Endothelial cell of umbilical vein (primary cell): ENCODE data around the gene SLC27A4. TPM values are rescaled to one million over a fixed set of nuclear protein-coding genes. Genes with fewer than 3 reads are reported as not detected.

Experiments used
- BruUV-seq: library from RNA; stranded (reverse); fragments of 400-500 nt; replicated peaks from 2 replicates; lab custom pipeline; 2021; lab: Mats Ljungman, UMichigan
- CTCF ChIA-PET: fragments of 300-600, 350-600 bp; sonication (Branson Sonifier 250); formaldehyde crosslinking; loops from one replicate; lab custom pipeline; 2021; ENCODE audit warnings: antibody characterized with exemption, inconsistent platforms; lab: Charles Lee
- POLR2A ChIA-PET: fragments of 300-600, 350-600 bp; sonication (Branson Sonifier 250); formaldehyde crosslinking; loops from one replicate; lab custom pipeline; 2021; ENCODE audit warnings: antibody characterized with exemption, inconsistent platforms; lab: Charles Lee
- DNase-seq: peaks from one replicate; pipeline ENCODE4 v3.0.0-alpha.2; 2011; ENCODE audit warnings: low read depth, low spot score
- FAIRE-seq: peaks from 2 replicates; lab custom pipeline; 2011; peaks lifted over from hg19 to GRCh38; lab: Jason Lieb, UNC
- H2AFZ ChIP-seq: 2 replicates; pipeline ENCODE4 v1.6.0; 2012; ENCODE audit warnings: low read depth, low read length, control low read depth, inconsistent platforms
- H3K27ac ChIP-seq: 2 replicates; pipeline ENCODE4 v1.5.1; 2011; ENCODE audit warnings: low read depth, mild to moderate bottlenecking, control low read depth, low read length, moderate library complexity; ENCODE audit not compliant: insufficient read depth
- H3K27me3 ChIP-seq, 2 experiments: 2 replicates each; pipeline versions ENCODE4 v1.6.0 to v1.6.1; 2011; ENCODE audit warnings: low read length in 2 of 2, mixed read lengths in 1 of 2; ENCODE audit not compliant: control insufficient read depth in 2 of 2, insufficient read depth in 2 of 2
- H3K36me3 ChIP-seq, 2 experiments: 2 replicates in 1 of 2; 3 replicates in 1 of 2; pipeline ENCODE4 v1.5.1; 2011; ENCODE audit warnings: low read length in 2 of 2, mild to moderate bottlenecking in 1 of 2, moderate library complexity in 1 of 2; ENCODE audit not compliant: control insufficient read depth in 2 of 2, insufficient read depth in 2 of 2; ENCODE audit errors: extremely low read depth in 1 of 2
- H3K4me1 ChIP-seq: 3 replicates; pipeline ENCODE4 v1.5.1; 2011; ENCODE audit warnings: mild to moderate bottlenecking, low read length; ENCODE audit not compliant: control insufficient read depth, insufficient read depth; ENCODE audit errors: extremely low read depth
- H3K4me2 ChIP-seq: 2 replicates; pipeline ENCODE4 v1.6.1; 2011; ENCODE audit warnings: low read length, control low read depth, mixed read lengths; ENCODE audit not compliant: insufficient read depth
- H3K4me3 ChIP-seq, 3 experiments: fragments of 200-600 bp in 1 of 3; sonication (generic), shearing (Covaris generic) in 1 of 3; replicated peaks in 1 of 3; 2 replicates each; pipeline ENCODE4 v1.5.1; 2011 to 2016; ENCODE audit warnings: control low read depth in 3 of 3, low read length in 3 of 3, mild to moderate bottlenecking in 2 of 3, inconsistent platforms in 1 of 3, low read depth in 1 of 3, moderate library complexity in 1 of 3; ENCODE audit not compliant: insufficient read depth in 1 of 3
- H3K79me2 ChIP-seq: 2 replicates; pipeline ENCODE4 v1.6.0; 2012; ENCODE audit warnings: low read length, inconsistent platforms; ENCODE audit not compliant: control insufficient read depth, insufficient read depth
- H3K9ac ChIP-seq: replicated peaks from 2 replicates; pipeline ENCODE3; 2011; ENCODE audit warnings: low read length, control low read depth; ENCODE audit not compliant: insufficient read depth; ENCODE audit errors: extremely low read depth
- H3K9me1 ChIP-seq: replicated peaks from 3 replicates; pipeline ENCODE4 v1.6.0; 2011; ENCODE audit warnings: mild to moderate bottlenecking, low read length; ENCODE audit not compliant: control insufficient read depth, insufficient read depth; ENCODE audit errors: extremely low read depth
- H3K9me3 ChIP-seq: replicated peaks from 2 replicates; pipeline ENCODE4 v1.5.1; 2012; ENCODE audit warnings: low read length, inconsistent platforms; ENCODE audit not compliant: control insufficient read depth, insufficient read depth
- H4K20me1 ChIP-seq: replicated peaks from 2 replicates; pipeline ENCODE3; 2011; ENCODE audit warnings: mild to moderate bottlenecking, low read length; ENCODE audit not compliant: control insufficient read depth, insufficient read depth; ENCODE audit errors: extremely low read depth
- CTCF ChIP-seq, 2 donors: IDR thresholded peaks; 1 replicate in 1 of 2; 2 replicates in 1 of 2; pipeline ENCODE4 v1.5.1; 2011; ENCODE audit warnings: low read length in 2 of 2, mild to moderate bottlenecking in 2 of 2, moderate library complexity in 2 of 2, control low read depth in 1 of 2, inconsistent platforms in 1 of 2, low read depth in 1 of 2; ENCODE audit not compliant: insufficient read depth in 1 of 2; ENCODE audit errors: extremely low read depth in 1 of 2
- EZH2 ChIP-seq: IDR thresholded peaks from 2 replicates; pipeline ENCODE4 v1.6.1; 2012; ENCODE audit warnings: borderline replicate concordance, low read depth, mild to moderate bottlenecking, moderate library complexity, low read length, inconsistent platforms; ENCODE audit not compliant: severe bottlenecking
- FOS ChIP-seq: IDR thresholded peaks from 2 replicates; pipeline ENCODE4 v1.6.1; 2011; ENCODE audit warnings: mild to moderate bottlenecking, low read length, moderate library complexity, borderline replicate concordance; ENCODE audit not compliant: insufficient read depth
- GATA2 ChIP-seq: IDR thresholded peaks from 2 replicates; pipeline ENCODE4 v1.7.0; 2011; ENCODE audit warnings: low read depth, mild to moderate bottlenecking, moderate library complexity, mixed read lengths, low read length; ENCODE audit not compliant: insufficient read length, insufficient read depth
- JUN ChIP-seq: IDR thresholded peaks from 2 replicates; pipeline ENCODE4 v1.6.1; 2011; ENCODE audit warnings: borderline replicate concordance, low read depth; ENCODE audit not compliant: insufficient read length, insufficient read depth
- MAX ChIP-seq: IDR thresholded peaks from 2 replicates; pipeline ENCODE4 v1.6.1; 2011; ENCODE audit not compliant: insufficient read depth, insufficient read length
- MYC ChIP-seq: IDR thresholded peaks from one replicate; pipeline ENCODE4 v1.6.1; 2011; ENCODE audit warnings: mild to moderate bottlenecking, low read depth, low read length
- POLR2A ChIP-seq: IDR thresholded peaks from 2 replicates; pipeline ENCODE4 v1.6.1; 2012; ENCODE audit warnings: low read depth, mild to moderate bottlenecking, control low read depth, low read length
- POLR2AphosphoS5 ChIP-seq: IDR thresholded peaks from 2 replicates; pipeline ENCODE4 v1.6.1; 2012; ENCODE audit warnings: low read depth, mild to moderate bottlenecking, control low read depth, low read length, moderate library complexity; ENCODE audit not compliant: insufficient read depth
- dilution Hi-C: fragments of 300-500 bp; cut with MboI; formaldehyde crosslinking; loops from one replicate; pipeline ENCODE4 v1.15.0; 2019; ENCODE audit warnings: low sequenced_read_pairs; ENCODE audit not compliant: extremely low pct_ligation_motif_present
- intact Hi-C: fragments of 100-400 bp; cut with micrococcal nuclease; formaldehyde crosslinking; loops from one replicate; pipeline ENCODE4 v1.10.0; 2022
- polyA plus RNA-seq, 4 experiments: library from polyadenylated mRNA; depleted of rRNA in 3 of 4; stranded (reverse) in 3 of 4; unstranded in 1 of 4; fragments of >200 nt; gene quantifications; 2 replicates each; pipeline versions ENCODE4 v1.2.1 to v1.2.3, GENCODE V29; 2011 to 2012; ENCODE audit warnings: missing spikeins in 1 of 4
- total RNA-seq: library from RNA; stranded (reverse); gene quantifications from 2 replicates; pipeline ENCODE4 v1.2.3, GENCODE V29; 2021

SLC27A4 gene
- total and polyA plus RNA-seq, 2 donors (not counting 3 experiments of a cell fraction or from before 2014, with no cell fraction given): 29.9 to 35.0 TPM

- Histone ChIP-seq H2AFZ (peak overlapping the region; percentile 68), H3K9ac (no peak overlapping the region), H3K79me2 (no peaks in the 10 kb centered on the region), H3K4me1 (peaks cover 17% of the 10 kb centered on the region), H3K4me3 (peak overlapping the region in 2 of 3 experiments; percentile 37 to 48), H3K4me2 (peak overlapping the region; percentile 73), H3K27me3 (no peaks in the 10 kb centered on the region), H3K9me1 (no peaks in the 10 kb centered on the region), H3K9me3 (no peaks in the 10 kb centered on the region), H3K36me3 (peaks cover 0 to 5% of the 10 kb centered on the region in 2 experiments), H3K27ac (no peak overlapping the region), H4K20me1 (no peaks in the 10 kb centered on the region)
- DNase-seq (peak; percentile 87), FAIRE-seq (no peak)
- dilution Hi-C loops (no loop called here), intact Hi-C loops (loop anchor here (1.0 to 5.0 kb wide), 5 partner anchors 21 to 190 kb away; partner anchors contain the start of genes CERCAM and SPTAN1)
- no peak for TF ChIP-seq FOS
- peak; percentile 79 to 92 for TF ChIP-seq CTCF (IDR thresholded peaks at IDR 0.05; ENCODE audit: extremely low read depth in 1 of 2, insufficient read depth in 1 of 2, low read depth in 1 of 2, low read length in 2 of 2)
- TF ChIP-seq JUN: no peak
- no peak for TF ChIP-seq MYC
- TF ChIP-seq EZH2: no peak
- peak; percentile 83 for TF ChIP-seq POLR2AphosphoS5
- TF ChIP-seq MAX: peak; percentile 55
- peak; percentile 66 for TF ChIP-seq POLR2A
- no peak for TF ChIP-seq GATA2
- POLR2A ChIA-PET: interaction anchor here (0.6 to 1.2 kb wide), 2 partner anchors 9 to 173 kb away, joined by 8 read pairs; partner anchors contain the start of gene URM1
- CTCF ChIA-PET: interaction anchor here (0.6 to 4.5 kb wide), 36 partner anchors 9 to 274 kb away, joined by 3 to 108 read pairs (median 4); partner anchors contain the start of genes CERCAM, CIZ1 and URM1
- BruUV-seq: no TSS peak
These were observed 21.8 kb downstream of the SLC27A4 start for GRCh38 chr9:128361986-128362646.
